Esophagus mucosa (tissue), 1 donor: ENCODE data around the gene KCNA5. TPM values are rescaled to one million over a fixed set of nuclear protein-coding genes. Genes with fewer than 3 reads are reported as not detected.
A peak's percentile ranks its signal among the peaks of the same experiment; 100 is the strongest.

Source experiments
- ATAC-seq: fragments of 200-7000 bp; cut with Tn5 transposase; one replicate; pipeline ENCODE4 v1.9.1; 2020
- total RNA-seq: library from RNA; stranded (reverse); gene quantifications from one replicate; pipeline ENCODE4 v1.2.4, GENCODE V29; 2023
- donor health status: DM: yes; HTN: yes; CAD: no.

Gene KCNA5
- total RNA-seq, 1 donor from 2014 or later, result not detected

DNA sequence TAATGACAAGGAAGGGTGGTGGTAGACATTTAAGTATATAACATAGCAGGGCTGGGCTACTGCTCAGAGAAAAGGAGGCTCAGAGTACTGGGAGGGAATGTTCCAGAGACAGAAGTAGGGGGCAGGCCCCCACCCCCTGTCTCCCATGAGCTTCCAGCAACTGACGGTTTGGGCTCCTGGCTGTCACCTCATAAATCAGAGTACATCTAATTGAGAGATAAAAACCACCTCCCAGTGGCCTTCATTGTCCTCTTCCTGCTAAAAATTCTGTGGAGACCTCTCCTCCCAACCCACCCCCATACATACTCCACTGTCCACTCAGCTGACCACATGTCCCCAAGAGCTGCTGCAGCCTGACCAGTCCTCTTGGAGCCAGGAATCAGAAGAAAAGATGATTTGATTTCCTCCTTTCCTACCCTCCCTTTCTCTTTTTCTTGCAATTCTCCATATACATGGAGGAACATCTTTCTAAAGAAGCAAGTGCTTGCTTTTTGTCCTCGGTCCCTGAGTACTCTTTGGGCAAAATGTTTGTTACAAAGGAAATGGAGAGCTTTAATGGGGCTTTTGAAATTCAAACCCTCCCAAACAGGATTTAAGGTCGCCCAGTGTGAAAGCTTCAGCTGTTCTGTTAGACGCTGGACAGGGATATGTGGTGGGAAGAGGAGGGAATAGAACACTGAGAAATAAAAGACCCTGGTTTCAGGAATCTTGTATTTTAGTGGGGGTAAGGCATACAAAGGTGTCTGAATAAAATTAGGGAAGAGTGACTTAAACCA lies 16.4 kb upstream of the KCNA5 start:
- ATAC-seq, result no peak

DNA sequence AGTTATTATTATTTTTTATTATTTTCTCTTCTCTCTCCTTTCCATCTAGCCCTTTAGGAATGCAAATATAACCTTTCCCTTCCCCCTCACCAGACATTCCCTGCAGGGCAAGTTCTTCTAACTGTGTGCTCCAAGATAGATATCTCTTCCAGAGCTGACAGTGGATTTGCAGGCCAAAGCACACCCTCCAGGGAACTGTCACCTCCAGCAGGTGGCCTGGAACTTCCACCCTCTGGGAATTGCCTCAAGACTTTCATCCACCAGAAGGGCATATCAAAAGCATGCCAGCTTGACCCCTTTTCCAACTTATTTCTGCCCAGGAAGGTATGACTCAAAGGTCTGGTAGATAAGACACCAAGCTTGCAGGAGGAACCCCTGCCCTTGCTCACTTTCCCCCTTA lies 13.6 kb upstream of the KCNA5 start:
- no peak for ATAC-seq

DNA sequence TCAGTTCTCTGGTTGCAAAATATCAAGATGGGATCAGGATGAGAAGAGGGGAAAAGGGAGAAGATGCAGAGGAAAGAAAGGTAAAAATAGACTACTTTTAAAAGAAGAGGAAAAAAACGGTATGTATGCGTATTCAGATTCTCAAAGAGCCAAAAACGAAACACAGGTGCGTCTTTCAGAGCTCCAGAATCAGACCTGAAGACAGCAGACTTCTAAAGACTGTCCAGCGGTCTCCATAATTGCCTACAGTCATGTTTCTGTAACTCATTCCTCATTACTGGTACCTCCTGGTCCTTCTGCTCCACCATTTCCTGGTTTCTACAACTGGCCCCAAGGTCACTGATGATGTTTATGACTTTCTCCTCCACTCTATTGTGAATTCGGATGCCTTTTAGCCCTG lies 12.4 kb upstream of the KCNA5 start:
- no peak for ATAC-seq

DNA sequence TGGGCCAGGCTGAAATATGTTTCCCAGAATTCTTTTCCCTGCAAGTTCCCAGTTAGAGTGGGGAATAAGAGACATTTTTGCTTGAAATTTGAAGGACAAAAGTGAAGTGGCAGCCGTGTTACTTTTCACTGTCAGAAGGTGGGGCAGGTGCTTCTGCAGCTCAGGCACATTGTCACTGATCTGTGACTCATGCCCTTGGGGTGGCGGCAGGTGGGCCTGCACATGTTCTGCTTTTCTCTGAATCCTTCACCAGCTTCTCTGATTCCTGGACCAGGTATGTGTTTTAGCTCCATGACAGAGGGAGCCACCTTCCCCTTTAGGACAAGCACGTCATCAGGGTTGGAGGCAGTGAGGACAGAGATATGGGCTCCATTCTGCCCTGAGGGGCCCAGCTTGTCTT lies 11.7 kb upstream of the KCNA5 start:
- ATAC-seq, result no peak

DNA sequence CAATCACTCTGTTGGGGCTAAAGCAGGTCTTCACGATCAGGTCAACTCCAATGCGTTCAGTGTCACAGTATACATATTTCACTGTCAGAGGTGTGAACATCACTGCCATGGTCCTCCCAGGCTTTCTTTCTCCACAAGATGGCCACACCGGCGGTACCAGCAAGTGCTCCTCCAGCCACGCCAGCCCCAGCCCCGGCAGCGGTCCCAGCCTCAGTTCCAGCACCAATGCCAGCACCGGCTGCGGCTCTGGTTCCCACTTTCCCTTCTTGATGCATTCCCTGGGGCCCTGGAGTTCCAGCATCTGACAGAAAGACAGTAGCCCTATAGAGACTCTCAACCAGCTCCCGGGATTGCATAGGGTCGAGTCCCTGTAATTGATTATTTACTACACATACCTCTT lies 10.9 kb upstream of the KCNA5 start:
- ATAC-seq, result no peak

DNA sequence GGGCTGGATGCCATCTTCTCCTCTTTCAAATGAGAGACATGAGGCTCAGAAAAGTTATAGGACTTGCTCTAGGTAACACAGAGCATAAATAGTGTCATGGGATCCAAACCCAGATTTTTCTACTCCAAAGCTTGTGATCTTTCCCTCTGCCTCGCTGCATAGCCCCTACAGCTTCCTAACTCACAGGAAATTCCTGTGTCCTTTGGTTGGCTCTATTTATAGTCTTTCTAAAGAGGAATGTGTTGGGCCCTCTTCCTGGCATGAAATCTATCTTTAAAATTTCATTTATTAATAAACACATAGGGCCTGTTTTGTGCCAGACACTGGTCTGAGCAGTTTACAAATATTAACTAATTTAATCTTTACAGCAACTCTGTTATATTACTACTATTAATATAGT lies 9.8 kb upstream of the KCNA5 start:
- no peak for ATAC-seq

DNA sequence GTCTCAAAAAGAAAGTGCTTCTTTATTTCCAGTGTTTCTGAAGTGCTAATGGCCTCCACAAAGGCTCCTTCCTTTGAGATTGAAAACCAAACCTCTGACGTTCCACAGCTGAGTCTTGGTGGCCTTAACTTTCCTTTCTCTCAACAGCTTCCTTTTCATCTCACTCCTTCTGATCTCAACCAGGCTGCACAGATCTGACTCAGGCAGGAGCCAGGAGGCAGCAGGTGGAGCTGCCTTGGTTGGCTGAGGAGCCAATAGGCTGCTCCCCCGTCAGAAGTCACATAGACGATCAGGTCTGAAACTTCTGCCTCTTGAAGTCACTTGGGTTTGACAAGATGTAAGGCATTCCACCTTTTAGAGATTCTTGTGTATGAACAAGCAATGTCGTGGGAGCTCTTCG lies 9.1 kb upstream of the KCNA5 start:
- ATAC-seq, result no peak

DNA sequence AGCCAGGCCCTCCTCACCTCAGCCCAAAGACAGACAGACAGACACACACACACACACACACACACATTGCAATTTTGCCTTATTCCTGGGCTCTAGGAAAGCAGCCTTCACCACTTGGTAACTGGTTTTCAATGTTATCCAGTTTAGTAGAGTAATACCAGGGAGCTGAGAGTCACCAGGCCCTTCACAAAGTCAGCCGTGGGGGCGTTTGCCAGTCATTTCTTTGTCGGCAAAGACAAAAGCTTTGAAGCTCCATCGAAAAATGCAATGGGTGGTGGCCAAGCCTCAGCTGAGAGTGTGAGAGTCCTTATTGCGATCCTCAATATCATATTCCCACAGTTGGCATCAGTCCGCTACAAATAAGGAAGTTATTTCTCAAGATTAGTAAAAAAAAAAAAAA lies 8.1 kb upstream of the KCNA5 start:
- no peak for ATAC-seq

DNA sequence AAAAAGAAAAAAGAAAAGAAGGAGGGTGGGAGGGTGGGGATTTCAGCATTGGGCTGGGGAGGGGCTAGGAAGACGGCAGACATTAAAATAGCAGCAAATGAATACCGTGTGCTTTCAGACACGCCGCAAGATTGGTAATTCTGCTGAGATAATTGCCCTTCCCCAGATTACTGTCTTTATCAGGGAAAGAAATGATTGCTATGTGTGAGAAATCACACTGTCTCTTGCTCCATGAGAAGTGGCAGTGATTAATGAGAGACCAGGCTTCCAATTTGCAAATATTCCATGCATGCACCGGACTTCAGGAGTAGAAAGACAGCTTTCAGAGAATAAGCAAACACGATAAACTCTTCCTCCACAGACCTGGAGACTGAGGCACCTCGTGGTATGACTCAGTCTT lies 7.6 kb upstream of the KCNA5 start:
- no peak for ATAC-seq

DNA sequence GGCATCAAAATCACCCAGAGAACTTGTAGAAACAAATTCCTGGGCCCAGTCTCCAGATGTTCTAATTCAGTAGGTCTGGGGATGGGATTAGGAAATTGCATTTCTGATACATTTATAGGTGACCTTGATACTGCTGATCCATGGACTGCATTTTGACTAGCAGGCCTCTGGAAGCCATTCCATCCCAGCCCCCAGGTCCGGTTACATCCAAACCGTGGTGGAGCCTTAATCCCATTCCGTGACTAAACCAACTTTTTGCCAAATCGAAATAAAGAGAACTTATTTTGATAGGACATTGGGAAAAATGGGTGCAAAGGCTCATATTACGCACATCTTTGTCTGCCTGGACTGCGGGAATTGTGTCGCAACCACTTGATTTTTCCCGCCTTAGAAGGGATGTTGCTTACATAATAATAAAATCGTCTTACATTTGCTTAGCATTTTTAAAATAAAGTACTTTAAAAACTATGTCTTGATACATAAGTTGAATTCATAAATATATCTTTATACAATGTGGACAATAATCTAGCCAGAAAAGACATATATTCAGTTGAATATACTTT lies 5.8 kb upstream of the KCNA5 start:
- no peak for ATAC-seq

DNA sequence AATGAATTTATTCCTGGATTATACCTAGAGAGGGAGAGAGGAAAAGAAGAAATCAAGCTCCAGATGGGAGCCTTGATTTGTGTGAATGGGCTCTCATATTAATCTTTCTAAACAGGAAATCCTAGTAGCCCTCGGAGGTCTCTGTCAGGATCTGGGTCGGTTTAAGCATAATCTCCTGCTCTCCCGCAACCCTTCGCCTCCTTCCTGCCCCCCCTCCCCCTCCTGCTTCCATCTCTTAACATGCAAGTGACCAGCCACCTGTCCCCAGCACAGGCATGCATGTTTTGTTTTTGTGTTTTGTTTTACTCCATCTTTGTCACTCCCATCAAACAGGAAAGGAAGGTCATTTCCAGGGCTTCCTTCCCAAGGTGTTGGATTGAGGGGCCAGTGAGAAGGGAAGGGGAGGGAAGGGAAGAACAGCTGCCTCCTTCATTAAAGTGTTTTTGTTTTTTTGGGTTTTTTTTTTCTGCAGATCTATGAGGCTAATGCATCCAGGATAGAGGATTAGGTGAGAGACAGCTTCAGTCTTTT lies 4.8 kb upstream of the KCNA5 start:
- no peak for ATAC-seq

DNA sequence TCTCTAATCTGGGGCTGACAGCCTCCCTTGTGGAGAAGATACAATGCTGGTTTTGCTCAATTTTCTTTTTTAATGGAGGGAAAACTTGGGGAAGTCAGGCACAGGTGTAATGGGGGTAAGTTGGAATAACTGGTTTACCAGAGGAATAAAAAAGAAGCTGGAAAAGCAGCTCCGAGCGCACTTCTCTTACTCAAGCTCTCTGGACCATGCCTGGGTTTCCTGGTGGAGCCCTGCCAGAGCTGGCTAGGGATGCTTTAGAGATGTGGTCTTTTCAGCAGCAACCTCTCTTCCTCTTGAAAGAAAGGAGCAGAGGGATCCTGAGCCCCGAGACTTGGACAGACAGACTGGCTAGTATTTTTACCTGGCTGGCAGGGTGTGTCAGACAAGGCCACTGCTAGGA lies 3.9 kb upstream of the KCNA5 start:
- no peak for ATAC-seq

DNA sequence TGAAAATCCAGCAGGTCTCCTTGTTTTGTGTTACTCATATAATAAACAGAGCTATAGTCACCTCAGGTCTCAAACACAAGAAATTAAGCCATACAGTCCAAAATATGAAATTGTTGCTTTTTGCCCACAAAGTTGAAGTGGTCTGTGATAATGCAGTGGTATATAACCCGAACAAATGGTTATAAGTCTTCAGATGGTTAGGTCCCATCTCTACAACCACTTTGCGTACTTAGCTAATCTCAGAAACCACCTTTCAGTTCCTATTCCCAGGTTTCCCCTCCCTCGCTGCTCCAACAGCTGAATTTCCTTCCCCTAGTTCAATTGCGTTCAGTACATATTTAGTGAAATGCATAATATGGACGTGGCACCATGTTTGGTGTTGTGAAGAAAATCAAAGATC lies 3.3 kb upstream of the KCNA5 start:
- ATAC-seq, result no peak

DNA sequence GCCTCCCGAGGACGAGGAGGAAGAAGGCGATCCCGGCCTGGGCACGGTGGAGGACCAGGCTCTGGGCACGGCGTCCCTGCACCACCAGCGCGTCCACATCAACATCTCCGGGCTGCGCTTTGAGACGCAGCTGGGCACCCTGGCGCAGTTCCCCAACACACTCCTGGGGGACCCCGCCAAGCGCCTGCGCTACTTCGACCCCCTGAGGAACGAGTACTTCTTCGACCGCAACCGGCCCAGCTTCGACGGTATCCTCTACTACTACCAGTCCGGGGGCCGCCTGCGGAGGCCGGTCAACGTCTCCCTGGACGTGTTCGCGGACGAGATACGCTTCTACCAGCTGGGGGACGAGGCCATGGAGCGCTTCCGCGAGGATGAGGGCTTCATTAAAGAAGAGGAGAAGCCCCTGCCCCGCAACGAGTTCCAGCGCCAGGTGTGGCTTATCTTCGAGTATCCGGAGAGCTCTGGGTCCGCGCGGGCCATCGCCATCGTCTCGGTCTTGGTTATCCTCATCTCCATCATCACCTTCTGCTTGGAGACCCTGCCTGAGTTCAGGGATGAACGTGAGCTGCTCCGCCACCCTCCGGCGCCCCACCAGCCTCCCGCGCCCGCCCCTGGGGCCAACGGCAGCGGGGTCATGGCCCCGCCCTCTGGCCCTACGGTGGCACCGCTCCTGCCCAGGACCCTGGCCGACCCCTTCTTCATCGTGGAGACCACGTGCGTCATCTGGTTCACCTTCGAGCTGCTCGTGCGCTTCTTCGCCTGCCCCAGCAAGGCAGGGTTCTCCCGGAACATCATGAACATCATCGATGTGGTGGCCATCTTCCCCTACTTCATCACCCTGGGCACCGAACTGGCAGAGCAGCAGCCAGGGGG lies 979 bp downstream of the KCNA5 start:
- no peak for ATAC-seq

DNA sequence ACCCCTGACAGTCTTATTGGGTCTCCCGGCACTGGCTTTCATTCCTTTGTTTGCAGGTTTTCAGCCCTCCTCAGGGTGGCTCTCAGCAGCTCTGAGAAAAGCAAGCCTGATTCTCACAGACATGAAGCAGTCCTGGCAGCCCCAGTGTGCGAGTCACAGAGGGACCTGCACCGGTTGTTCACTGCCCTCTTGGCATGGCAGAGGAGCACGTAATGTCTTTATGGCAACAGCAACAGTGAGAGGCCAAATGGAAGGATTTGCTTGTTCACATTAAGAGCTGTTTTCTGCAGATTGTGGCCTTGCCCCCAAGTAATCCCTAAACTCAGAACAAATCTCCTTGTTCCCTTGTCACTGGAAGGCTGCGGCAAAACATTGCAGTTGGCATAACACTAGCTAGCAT lies 3.4 kb downstream of the KCNA5 start:
- no peak for ATAC-seq

DNA sequence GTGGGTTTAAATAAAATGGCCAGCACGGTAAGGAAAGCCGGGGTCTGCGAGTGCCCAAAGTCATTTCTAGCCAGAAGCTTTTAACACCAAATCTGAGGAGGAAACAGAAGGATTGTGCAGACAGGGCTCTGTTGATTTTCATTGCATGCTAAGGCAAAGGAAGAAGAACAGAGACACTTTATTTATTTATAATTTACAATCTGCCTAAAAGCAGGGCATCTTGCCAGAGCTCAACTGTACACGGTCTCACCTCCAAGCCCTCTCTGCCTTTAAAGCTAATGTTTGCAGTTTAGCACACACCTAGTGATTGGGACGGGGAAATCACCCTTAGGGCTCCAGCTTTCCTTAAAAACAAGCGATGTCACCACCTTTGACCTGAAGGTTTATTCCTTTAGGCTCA lies 4.0 kb downstream of the KCNA5 start:
- ATAC-seq, result no peak

DNA sequence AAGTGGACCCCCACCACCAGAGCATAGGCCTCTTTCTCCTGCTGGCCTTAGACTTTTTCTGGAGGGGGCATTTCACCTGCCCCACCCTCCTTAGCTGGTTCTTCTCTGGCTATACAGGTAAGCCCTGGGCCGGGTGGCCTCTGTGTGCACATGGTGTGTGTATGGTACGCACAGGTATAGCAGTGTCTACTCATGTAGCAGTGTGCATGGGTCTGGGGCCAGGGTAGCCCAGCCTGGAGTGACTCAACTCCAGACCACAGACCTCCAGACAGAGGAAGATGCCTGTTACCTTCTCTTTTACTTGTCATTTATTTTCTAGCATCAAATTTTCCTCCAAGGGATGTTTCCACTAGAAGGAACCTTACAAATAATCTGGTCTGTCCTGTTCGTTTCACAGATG lies 6.9 kb downstream of the KCNA5 start:
- peak; percentile 42 for ATAC-seq

DNA sequence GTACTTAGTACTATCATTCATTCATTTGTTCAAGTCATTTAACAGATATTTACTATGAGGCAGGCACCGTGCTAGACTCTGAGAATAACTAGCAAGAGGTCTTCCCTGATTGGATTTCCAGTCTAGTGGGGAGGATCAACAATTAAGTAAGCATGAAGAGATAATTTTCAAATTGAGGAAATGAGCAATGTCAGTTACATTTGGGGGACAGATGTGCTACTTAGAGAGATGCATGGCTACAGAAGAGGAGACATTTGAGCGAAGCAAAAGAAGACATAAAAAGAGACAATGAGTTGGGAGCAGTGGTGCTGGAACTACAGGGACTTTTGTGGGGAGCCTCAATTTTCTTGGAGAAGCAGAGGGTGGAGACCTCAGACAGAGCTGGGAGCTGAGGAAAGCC lies 7.7 kb downstream of the KCNA5 start:
- no peak for ATAC-seq

DNA sequence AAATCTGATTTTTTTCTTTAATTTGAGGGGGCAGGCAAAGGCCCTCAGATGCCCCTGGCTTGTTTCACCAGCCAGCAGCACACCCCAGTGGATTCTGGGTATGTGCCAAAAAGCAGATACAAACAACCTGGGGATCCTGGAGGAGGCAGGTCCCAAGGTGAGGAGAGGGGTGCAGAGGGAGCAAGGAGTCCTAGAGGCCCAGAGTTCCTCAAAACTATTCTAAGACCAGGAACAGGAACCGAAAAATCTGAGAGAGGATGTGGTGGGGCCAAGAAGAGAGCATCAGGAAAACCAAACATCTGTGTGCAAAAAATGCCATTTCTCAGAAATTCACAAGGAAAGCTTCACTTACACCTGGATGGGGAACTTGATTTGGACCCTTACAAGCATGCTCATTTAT lies 8.2 kb downstream of the KCNA5 start:
- no peak for ATAC-seq

DNA sequence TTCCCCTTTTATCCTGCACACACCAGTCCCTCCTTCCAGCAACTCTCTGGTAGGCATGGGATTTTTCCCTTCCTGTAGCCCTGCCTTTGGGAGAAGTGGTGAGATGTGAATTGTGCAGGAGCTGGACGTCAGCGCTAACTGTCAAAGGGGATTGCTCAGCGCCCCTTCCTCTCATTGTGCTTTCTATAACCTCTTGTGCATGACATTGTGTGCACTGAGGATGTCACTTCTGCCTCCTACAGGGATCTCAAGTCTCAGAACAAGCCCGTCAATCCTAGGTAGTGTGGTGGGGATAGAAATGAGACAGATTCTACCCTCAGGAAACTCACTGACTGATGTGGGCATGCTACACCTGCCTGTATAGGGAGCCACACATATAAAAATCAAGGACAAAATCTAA lies 8.7 kb downstream of the KCNA5 start:
- ATAC-seq, result no peak

DNA sequence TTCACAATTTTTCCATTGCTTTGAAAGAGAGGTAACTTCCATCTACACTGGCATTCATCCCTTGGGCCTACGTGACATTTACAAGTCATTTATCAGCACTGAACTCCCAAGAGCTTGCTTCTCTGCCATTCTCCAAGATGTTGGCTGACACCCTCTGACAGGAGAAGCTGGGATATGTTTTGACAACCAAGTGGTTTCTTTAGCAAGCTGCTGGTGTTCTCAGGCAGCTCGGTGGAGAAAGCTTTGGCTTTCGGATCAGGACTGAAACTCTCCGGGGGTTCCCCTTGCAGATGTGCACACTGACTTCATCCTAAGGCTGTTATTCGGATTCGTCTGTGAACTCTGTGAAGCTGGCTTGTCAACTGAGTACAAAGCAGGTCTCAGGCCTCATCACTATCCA lies 15.7 kb downstream of the KCNA5 start:
- ATAC-seq, result no peak

DNA sequence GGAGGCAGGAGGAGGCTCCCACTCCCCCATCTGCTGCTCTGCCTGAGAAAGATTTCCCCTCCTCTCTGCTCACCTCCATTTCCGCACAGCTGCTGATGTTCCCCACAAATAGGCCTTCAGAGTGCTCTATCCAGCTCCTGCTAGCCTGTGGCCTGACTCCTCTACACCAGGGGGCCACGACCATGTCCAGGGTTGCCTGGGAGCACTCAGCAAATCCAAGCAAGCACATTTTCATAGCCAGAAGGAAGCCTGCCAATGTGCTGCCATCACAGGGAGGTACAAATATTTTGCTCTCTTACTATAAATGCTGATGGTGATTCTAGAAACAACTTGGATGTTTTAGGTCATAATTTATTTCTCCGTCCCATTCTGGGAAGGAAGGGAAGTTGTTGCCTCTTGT lies 17.3 kb downstream of the KCNA5 start:
- ATAC-seq, result no peak

DNA sequence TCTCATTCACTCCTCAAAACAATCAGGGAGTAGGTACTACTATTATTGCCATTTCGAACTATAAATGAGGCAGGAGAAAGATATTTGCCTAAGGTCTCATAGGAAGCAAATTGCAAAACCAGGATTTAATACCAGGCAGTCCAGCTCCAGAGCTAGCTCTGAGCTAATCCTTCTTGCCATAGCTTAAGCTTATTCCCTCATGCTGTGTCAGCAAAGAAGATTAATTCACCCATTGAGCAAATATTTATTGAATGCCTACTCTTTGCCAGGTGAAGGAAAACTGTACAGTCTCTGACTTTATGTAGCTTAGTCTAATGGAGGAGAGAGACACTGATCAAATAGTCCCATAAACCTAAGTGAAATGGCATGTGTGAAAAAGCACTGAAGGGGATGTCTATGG lies 19.5 kb downstream of the KCNA5 start:
- ATAC-seq, result peak; percentile 68
